OCI-LY3 (cell line): ENCODE measurements around the gene FXYD4.

Experiments used
- H2AFZ ChIP-seq: fragments of 200-600, 300-600 bp; shearing (Covaris generic); 2 replicates; pipeline ENCODE4 v1.6.0; 2014; ENCODE audit warnings: antibody characterized with exemption, low read depth, low read length
- H3K27ac ChIP-seq: fragments of 200-600, 300-600 bp; sonication (generic); 2 replicates; pipeline ENCODE4 v1.5.1; 2014; ENCODE audit warnings: mild to moderate bottlenecking, low read length, moderate library complexity, mixed read lengths
- H3K27me3 ChIP-seq: fragments of 200-600, 300-600 bp; sonication (generic); 2 replicates; pipeline ENCODE4 v1.6.1; 2014; ENCODE audit warnings: low read depth, low read length, mixed read lengths
- H3K36me3 ChIP-seq: fragments of 200-600, 300-600 bp; sonication (generic); replicated peaks from 2 replicates; pipeline ENCODE3; 2014; ENCODE audit warnings: low read depth, low read length, mixed read lengths
- H3K4me1 ChIP-seq: fragments of 300-600, 200-600 bp; sonication (generic); 2 replicates; pipeline ENCODE4 v1.6.1; 2014; ENCODE audit warnings: low read length, mixed read lengths
- H3K4me2 ChIP-seq: fragments of 200-600, 300-600 bp; sonication (generic); 2 replicates; pipeline ENCODE4 v1.6.1; 2014; ENCODE audit warnings: low read length, mixed read lengths
- H3K4me3 ChIP-seq: fragments of 300-600, 200-600 bp; sonication (generic); 2 replicates; pipeline ENCODE4 v1.5.1; 2014; ENCODE audit warnings: antibody characterized with exemption, mild to moderate bottlenecking, low read length, moderate library complexity
- H3K79me2 ChIP-seq: fragments of 300-600, 200-600 bp; shearing (Covaris generic); 2 replicates; pipeline ENCODE4 v1.6.1; 2014; ENCODE audit warnings: mild to moderate bottlenecking, low read length, mixed read lengths
- H3K9ac ChIP-seq: fragments of 300-600, 200-600 bp; shearing (Covaris generic); 2 replicates; pipeline ENCODE4 v1.6.0; 2014; ENCODE audit warnings: mild to moderate bottlenecking, low read length, moderate library complexity
- H3K9me3 ChIP-seq: fragments of 200-600, 300-600 bp; shearing (Covaris generic); 2 replicates; pipeline ENCODE4 v1.6.1; 2014; ENCODE audit warnings: low read length, mixed read lengths; ENCODE audit not compliant: insufficient read depth
- H4K20me1 ChIP-seq: fragments of 200-600, 300-600 bp; sonication (generic); 2 replicates; pipeline ENCODE4 v1.6.1; 2016; ENCODE audit warnings: low read length, mixed read lengths; ENCODE audit not compliant: insufficient read depth
- EZH2phosphoT487 ChIP-seq: fragments of 200-600 bp; shearing (Covaris generic); IDR thresholded peaks from 2 replicates; pipeline ENCODE4 v1.6.1; 2018; ENCODE audit warnings: antibody characterized with exemption, mixed run types, low read depth
- TF ChIP-seq, protein P1 (sequence below): fragments of 200-600, 300-600 bp; sonication (generic); IDR thresholded peaks from 2 replicates; pipeline ENCODE4 v1.5.1; 2014; ENCODE audit warnings: antibody characterized with exemption, low read length, low read depth

FXYD4 gene

DNA sequence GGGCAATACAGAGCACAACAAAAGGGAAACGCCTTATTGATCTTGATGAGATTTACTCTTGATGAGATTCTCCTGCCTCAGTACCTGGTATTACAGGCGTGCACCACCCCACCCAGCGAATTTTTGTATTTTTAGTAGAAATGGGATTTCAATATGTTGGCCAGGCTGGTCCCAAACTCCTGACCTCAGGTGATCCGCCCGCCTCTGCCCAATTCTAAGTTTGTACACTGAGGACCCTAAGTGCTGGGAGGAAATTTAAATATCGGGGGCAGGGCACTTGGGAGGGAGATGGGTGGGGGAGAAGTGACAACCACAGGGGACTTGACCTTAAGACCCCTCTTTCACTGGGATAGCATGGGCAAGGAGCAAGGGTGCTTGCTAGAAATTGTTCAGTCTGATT is 23.4 kb downstream of the FXYD4 start:
- Histone ChIP-seq H3K4me2 (peak overlapping the region; percentile 84), H3K9ac (peak overlapping the region; percentile 99), H3K79me2 (peaks cover 99% of the 10 kb centered on the region), H3K27me3 (no peaks in the 10 kb centered on the region), H2AFZ (no peak overlapping the region), H4K20me1 (peaks cover 57% of the 10 kb centered on the region), H3K9me3 (no peaks in the 10 kb centered on the region), H3K4me3 (peak overlapping the region; percentile 96), H3K27ac (peak overlapping the region; percentile 92), H3K36me3 (peaks cover 58% of the 10 kb centered on the region), H3K4me1 (peaks cover 33% of the 10 kb centered on the region)
- TF ChIP-seq EZH2phosphoT487 = no peak
- TF ChIP-seq, protein P1, sequence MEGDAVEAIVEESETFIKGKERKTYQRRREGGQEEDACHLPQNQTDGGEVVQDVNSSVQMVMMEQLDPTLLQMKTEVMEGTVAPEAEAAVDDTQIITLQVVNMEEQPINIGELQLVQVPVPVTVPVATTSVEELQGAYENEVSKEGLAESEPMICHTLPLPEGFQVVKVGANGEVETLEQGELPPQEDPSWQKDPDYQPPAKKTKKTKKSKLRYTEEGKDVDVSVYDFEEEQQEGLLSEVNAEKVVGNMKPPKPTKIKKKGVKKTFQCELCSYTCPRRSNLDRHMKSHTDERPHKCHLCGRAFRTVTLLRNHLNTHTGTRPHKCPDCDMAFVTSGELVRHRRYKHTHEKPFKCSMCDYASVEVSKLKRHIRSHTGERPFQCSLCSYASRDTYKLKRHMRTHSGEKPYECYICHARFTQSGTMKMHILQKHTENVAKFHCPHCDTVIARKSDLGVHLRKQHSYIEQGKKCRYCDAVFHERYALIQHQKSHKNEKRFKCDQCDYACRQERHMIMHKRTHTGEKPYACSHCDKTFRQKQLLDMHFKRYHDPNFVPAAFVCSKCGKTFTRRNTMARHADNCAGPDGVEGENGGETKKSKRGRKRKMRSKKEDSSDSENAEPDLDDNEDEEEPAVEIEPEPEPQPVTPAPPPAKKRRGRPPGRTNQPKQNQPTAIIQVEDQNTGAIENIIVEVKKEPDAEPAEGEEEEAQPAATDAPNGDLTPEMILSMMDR = no peak

DNA sequence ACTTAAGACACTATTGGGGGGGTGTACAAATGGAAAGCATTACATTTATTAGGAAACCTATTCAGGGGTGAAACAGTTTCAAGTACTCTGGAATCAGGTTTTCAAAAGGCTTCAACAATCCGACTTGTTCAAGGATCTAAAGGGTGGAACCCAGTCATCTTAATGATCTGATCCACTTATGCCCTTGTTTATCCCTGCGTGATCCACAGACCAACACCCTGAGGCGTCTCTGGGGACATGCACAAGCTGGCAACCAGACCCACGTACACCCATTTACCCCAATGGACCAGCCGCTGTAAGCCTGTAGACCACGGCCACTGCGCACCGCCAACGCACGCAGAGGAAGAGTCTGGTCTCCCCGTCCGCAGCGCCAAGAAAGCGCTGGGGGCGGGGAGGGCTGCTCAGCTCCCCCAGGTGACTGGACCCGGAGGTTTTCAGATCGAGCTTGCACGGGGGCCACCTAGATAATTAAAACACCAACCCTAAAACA is 24.2 kb downstream of the FXYD4 start:
- Histone ChIP-seq H3K9ac (peak overlapping the region; percentile 99), H3K27ac (peak overlapping the region; percentile 92), H3K36me3 (peaks cover 50% of the 10 kb centered on the region)

DNA sequence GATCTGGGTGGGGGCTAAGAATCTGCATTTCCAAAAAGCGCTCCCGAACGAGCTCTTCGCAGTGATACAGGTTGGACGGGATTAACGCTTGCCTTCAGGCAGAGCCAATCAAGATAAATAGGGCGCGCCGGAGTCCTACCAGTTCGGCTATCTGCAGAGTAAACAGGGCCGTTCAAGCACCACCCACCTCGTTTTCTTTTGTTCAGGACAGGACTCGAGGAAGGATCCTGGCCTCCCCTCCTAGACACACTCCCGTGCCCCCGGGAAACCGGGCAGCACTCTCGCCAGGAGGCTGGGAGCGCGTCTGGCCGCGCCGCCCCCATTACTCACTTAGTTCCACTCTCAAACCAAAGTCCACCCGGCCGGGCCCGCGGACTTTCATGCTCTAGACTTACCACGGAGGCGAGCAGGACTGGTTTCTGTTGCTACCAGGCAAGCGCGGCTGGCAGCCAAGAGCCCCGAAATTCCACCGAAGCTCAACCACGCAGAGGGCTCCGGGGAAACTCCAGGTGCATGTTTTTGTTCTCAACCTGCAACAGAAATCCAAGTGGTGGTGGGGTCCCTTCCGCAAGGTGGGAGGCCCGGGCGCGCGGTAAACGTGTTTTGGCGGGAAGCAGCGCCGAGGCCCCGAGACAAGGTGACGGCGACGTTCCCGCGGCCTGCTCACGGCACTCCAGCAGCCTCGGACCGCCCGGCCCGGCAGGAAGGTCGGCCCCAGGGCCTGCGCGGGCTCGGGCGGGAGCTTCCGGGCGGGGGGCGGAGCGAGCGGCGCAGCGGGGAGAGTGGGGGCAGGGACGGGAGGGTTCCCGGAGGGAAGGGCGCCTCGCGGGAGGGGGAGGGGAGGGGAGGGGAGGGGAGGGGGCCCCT is 24.9 kb downstream of the FXYD4 start:
- TF ChIP-seq EZH2phosphoT487 = no peak
- TF ChIP-seq, protein P1 = no peak
- peaks cover 46% of the 10 kb centered on the region for H3K4me1 ChIP-seq
- H3K4me3 ChIP-seq = peak overlapping the region; percentile 96

More for the DNA sequence above, 24.2 kb downstream of the FXYD4 start:
- Histone ChIP-seq H3K4me3 (peak overlapping the region; percentile 96), H3K9me3 (no peaks in the 10 kb centered on the region), H2AFZ (no peak overlapping the region), H4K20me1 (peaks cover 57% of the 10 kb centered on the region), H3K4me1 (peaks cover 41% of the 10 kb centered on the region), H3K27me3 (no peaks in the 10 kb centered on the region), H3K79me2 (peaks cover 99% of the 10 kb centered on the region), H3K4me2 (peak overlapping the region; percentile 84)
- no peak for TF ChIP-seq EZH2phosphoT487
- TF ChIP-seq, protein P1 = no peak

DNA sequence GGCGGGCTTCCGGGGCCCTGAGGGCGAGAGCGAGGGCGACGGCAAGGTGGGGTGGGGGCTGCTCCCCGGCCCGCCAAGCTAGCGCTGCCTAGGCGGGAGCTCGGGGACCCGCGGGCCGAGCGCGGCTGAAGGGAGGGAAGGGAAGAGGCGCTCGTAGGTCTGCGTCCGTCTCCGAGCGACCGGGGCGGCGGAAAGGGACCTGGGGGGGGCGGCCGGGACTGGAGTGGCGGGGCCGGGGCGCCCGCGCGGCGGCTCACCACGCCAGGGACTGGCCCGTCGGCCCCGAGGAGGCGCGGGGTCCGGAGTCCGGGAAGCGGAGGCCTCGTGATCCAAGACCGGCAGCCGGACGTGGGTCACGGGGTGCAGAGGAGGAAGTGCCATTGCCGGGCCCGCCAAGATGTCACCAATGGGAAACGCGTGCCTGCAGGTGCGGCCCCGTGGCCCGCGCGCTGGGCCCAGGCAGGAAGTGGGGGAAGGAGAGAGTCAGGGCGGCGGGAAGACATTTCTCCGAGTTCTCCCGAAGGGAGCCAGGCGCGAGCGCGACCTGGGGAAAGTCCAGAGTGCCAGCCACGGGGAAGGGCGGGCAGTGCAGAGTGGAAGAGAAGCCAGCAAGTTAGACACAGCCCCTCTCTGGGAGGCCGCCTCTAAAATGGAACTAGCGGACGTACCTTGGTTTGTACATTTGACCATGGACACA is 25.6 kb downstream of the FXYD4 start:
- H3K9me3 ChIP-seq = no peaks in the 10 kb centered on the region
- no peak overlapping the region for H2AFZ ChIP-seq
- peaks cover 54% of the 10 kb centered on the region for H3K4me1 ChIP-seq
- no peaks in the 10 kb centered on the region for H3K27me3 ChIP-seq
- peak overlapping the region; percentile 96 for H3K4me3 ChIP-seq
- peak overlapping the region; percentile 99 for H3K9ac ChIP-seq
- H3K36me3 ChIP-seq = peaks cover 50% of the 10 kb centered on the region
- H3K79me2 ChIP-seq = peaks cover 99% of the 10 kb centered on the region
- H3K27ac ChIP-seq = peak overlapping the region; percentile 92
- TF ChIP-seq, protein P1 = no peak
- TF ChIP-seq EZH2phosphoT487 = no peak
- peak overlapping the region; percentile 84 for H3K4me2 ChIP-seq
- peaks cover 63% of the 10 kb centered on the region for H4K20me1 ChIP-seq

More for the DNA sequence above, 24.9 kb downstream of the FXYD4 start:
- Histone ChIP-seq H4K20me1 (peaks cover 57% of the 10 kb centered on the region), H3K4me2 (peak overlapping the region; percentile 84), H3K27ac (peak overlapping the region; percentile 92), H3K36me3 (peaks cover 52% of the 10 kb centered on the region), H3K9ac (peak overlapping the region; percentile 99), H3K9me3 (no peaks in the 10 kb centered on the region), H2AFZ (no peak overlapping the region), H3K27me3 (no peaks in the 10 kb centered on the region), H3K79me2 (peaks cover 99% of the 10 kb centered on the region)
